Measurements from ENCODE around the gene ADAM11. TPM values are rescaled to one million over a fixed set of nuclear protein-coding genes. Genes with fewer than 3 reads are reported as not detected.
"Not testable (repeated sequence)": the region's sequence is repeated elsewhere in the genome, so short reads cannot be mapped to it uniquely, and the experiment has no call there.

The ADAM11 gene, protein sequence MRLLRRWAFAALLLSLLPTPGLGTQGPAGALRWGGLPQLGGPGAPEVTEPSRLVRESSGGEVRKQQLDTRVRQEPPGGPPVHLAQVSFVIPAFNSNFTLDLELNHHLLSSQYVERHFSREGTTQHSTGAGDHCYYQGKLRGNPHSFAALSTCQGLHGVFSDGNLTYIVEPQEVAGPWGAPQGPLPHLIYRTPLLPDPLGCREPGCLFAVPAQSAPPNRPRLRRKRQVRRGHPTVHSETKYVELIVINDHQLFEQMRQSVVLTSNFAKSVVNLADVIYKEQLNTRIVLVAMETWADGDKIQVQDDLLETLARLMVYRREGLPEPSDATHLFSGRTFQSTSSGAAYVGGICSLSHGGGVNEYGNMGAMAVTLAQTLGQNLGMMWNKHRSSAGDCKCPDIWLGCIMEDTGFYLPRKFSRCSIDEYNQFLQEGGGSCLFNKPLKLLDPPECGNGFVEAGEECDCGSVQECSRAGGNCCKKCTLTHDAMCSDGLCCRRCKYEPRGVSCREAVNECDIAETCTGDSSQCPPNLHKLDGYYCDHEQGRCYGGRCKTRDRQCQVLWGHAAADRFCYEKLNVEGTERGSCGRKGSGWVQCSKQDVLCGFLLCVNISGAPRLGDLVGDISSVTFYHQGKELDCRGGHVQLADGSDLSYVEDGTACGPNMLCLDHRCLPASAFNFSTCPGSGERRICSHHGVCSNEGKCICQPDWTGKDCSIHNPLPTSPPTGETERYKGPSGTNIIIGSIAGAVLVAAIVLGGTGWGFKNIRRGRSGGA
- polyA plus RNA-seq (ENCODE audit: insufficient read length in 12 of 12): 1 to 10 TPM in 8 of 12 donors, under 1 TPM in 2, not detected in 2; 0.96 to 4.1 (median 1.8) TPM
- long read RNA-seq, donor 1: 0 reads
- long read RNA-seq, donor 2: 0 reads
- long read RNA-seq, donor 3: 0 reads
- long read RNA-seq, donor 4: 0 reads
- long read RNA-seq, donor 5: 0 reads
- long read RNA-seq, donor 6: 0 reads
- long read RNA-seq, donor 7: 0 reads
- long read RNA-seq, donor 8: 0 reads
- long read RNA-seq, donor 9: 0 reads
- long read RNA-seq, donor 10: 0 reads
- long read RNA-seq, donor 11: 0 reads

GRCh38 chr17:44758414-44759085 is at the start of gene ADAM11:
Gene ADAM11 (plus strand): TSS chr17:44758988. CDS start chr17:44759200, 212 bp downstream.
- DNase-seq: no peak

GRCh38 chr17:44719444-44719843 is 39.3 kb upstream of the ADAM11 start:
- DNase-seq: no peak

- no peak for DNase-seq
These were observed 36.5 kb upstream of the ADAM11 start for GRCh38 chr17:44722254-44722653.

DNA sequence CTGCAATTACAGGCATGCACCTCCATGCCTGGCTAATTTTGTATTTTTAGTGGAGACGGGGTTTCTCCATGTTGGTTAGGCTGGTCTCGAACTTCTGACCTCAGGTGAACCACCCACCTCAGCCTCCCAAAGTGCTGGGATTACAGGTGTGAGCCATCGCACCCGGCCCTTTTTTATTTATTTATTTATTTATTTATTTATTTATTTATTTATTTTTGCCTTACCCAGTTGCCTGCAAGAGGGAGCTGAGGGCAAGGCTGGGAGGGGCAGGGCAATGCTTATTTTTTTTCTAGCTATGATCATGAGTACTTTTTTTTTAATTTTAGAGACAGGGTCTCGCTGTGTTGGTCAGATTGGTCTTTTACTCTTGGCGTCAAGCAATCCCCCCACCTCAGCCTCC is 32.7 kb upstream of the ADAM11 start:
- not testable (repeated sequence) for DNase-seq

- DNase-seq: no peak
These were observed 25.0 kb upstream of the ADAM11 start for GRCh38 chr17:44733753-44734152.

- DNase-seq: no peak
These were observed 24.5 kb upstream of the ADAM11 start for GRCh38 chr17:44734272-44734671.

DNA sequence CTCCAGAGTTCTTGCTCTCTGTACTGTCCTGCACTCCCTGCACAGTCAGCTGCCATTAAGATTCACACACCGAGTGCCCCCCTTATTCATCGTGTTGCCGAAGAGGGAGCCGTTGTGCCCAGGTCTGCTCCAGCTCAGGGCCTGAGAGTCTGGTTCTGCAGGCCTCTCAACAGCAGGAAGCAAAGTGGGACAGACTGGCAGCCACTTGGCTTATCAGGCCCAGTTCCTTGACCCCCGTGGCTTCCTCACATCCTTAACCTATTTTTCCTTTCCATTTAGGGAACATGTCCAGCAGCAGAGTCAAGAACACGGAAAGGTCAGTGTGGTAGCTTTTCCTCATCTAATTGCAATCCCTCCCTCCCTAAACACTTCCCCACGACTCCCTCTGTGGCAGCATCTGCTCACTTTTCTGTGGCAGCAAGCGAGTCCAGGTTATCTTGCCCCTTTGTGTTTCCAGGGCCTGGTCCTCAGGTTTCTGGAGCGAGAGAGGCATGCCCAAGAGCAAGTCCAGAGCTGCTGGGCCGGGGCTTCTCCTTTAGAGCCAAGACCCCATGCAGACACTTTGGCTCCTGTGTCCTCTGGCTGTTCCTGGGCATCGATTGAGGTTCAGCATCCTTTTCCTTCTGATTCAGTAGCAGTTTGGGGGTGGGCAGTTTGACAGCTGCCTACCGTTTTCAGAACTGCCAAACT is 22.1 kb upstream of the ADAM11 start:
- DNase-seq: no peak

GRCh38 chr17:44738214-44738906 is 20.4 kb upstream of the ADAM11 start:
- DNase-seq: no peak

DNA sequence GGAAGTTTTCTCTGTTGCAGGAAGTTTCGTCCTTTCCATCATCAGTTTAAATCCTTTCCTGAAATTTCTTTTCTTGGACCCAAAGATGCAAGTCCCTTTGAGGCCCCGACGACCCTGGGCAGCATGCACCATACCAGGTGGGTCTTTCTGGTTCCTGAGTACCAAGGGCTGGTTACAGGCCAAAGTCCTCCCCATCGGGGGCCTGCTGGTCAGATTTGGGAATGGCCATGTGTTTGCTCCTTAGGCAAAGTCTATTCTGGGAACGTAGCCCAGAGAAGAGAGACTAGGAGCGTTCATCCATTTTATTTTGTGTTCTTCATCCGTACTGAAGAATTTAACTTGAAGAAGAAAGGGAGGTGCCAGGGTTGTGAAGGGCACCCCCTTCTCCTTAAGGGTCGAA is 17.5 kb upstream of the ADAM11 start:
- DNase-seq: no peak

DNA sequence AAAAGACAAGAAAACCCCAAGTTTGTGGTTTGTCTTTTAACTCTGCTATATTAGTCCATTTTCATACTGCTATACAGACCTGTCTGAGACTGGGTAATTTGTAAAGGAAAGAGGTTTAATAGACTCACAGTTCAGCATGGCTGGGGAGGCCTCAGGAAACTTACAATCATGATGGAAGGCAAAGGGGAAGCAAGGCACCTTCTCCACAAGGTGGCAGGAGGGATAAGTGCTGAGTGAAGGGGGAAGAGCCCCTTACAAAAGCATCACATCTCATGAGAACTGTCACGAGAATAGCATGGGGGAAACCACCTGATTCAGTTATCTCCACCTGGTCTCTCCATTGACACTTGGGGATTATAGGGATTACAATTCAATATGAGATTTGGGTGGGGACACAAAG is 13.5 kb upstream of the ADAM11 start:
- DNase-seq: no peak

GRCh38 chr17:44745738-44746137 is 13.1 kb upstream of the ADAM11 start:
- not testable (repeated sequence) for DNase-seq

DNA sequence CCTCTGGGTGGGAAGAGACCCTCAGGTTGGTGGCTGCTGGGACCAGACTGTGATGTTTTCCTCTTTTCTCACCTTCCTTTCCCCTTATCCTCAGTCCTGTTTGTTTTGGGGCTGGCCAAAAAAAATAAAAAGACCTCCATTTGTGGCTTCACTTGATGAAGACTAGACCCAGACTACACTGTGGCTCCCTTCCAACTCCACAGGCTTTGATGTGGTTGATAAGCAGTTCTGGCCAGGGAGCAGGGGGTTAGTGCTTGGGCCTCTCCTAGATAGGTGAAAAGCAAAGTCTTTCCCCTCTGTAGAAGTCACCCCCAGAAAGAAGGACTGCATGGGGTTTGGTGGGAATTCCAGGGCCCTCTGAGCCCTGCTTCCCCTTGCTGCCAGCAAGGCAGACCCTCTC is 11.2 kb upstream of the ADAM11 start:
- no peak for DNase-seq

GRCh38 chr17:44749076-44749979 is 9.5 kb upstream of the ADAM11 start:
- peak; percentile 76 for DNase-seq

- no peak for DNase-seq
These were observed 8.8 kb upstream of the ADAM11 start for GRCh38 chr17:44749980-44750318.

DNA sequence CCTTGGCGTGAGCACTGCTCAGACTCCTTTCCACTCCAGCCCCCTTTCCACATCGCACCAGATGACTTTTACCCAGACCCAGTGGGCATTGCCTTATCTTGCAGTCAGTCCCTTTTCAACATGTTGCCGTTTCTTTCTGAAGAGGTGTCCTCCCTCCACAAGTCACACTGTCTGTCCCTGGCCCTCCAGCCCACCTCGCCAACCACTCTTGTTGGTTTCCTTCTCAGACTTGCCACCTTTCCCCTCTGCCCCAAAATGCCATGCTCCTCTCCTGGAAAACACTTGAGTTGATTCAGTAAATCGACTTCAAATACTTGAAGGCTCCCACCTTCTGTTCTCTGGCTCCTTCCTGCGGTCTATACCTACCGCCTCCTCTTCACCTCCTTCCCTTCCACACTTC is 7.5 kb upstream of the ADAM11 start:
- no peak for DNase-seq

DNA sequence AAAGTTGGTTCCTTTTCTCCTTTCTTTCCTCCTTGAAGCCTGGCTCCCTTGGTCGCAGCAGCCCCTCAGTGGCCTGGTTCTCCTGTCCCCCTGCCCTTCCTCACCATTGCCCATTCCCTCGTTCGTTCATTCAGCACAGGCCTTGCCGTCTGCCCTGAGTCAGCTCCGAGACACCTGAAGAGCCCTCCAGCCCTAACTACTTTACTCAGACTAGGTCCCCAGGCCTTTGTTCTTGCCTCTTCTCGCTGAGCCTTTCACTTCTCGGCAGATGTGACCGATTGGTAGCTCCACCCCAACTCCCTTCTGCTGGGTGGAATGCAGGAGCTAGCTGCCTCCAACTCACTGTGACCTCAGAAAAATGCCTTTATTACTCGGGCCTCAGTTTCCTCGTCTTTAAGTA is 7.0 kb upstream of the ADAM11 start:
- DNase-seq: no peak

- DNase-seq: no peak
These were observed 5.6 kb upstream of the ADAM11 start for GRCh38 chr17:44752953-44753861.

DNA sequence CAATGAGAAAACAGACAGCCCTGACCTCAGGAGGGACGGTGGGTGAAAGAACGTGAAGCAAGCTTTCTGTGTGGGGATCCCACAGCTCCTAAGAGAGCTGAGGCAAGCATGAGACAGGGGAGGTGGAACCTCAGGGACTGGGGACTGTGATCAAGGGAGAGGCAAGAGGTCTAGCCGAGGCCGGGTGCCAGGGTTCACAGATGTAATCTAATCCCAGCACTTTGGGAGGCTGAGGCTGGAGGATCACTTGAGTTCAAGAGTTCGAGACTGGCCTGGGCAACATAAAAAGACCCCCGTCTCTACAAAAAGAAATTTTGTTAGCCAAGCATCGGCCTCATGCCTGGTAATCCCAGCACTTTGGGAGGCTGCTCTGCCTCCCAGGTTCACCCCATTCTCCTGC is 4.5 kb upstream of the ADAM11 start:
- DNase-seq: no peak

DNA sequence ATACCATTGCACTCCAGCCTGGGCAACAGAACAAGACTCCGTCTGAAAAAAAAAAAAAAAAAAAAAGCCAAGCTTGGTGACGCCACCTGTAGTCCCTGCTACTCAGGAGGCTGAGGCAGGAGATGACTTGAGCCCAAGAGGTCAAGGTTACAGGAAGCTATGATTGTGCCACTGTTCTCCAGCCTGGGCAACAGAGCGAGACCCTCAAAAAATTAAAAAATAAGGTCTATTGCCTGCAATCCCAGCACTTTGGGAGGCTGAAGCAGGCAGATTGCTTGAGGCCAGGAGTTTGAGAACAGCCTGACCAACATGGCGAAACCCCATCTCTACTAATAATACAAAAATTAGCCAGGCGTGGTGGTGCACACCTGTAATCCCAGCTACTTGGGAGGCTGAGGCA is 3.6 kb upstream of the ADAM11 start:
- not testable (repeated sequence) for DNase-seq
